Mesendoderm (in vitro differentiated cells): ENCODE measurements around the gene AIFM3.
"Not testable (repeated sequence)": the region's sequence is repeated elsewhere in the genome, so short reads cannot be mapped to it uniquely, and the experiment has no call there.

ENCODE experiments used
- DNase-seq: peaks from one replicate; pipeline ENCODE4 v3.0.0; 2013
- H2AK5ac ChIP-seq: 2 replicates; pipeline ENCODE4 v1.6.1; 2013; ENCODE audit warnings: low read length, inconsistent platforms
- H2BK120ac ChIP-seq: 2 replicates; pipeline ENCODE4 v1.6.1; 2013; ENCODE audit warnings: low read depth, mild to moderate bottlenecking, low read length, moderate library complexity, mixed read lengths
- H2BK15ac ChIP-seq: replicated peaks from 2 replicates; pipeline ENCODE4 v1.6.1; 2013; ENCODE audit warnings: low read depth, mild to moderate bottlenecking, moderate library complexity
- H2BK5ac ChIP-seq: 2 replicates; pipeline ENCODE4 v1.6.1; 2013; ENCODE audit warnings: low read length, inconsistent platforms
- H3K18ac ChIP-seq: 2 replicates; pipeline ENCODE4 v1.6.1; 2013; ENCODE audit warnings: mild to moderate bottlenecking, low read length, mixed read lengths
- H3K23ac ChIP-seq: one replicate; pipeline ENCODE4 v1.6.1; 2013; ENCODE audit warnings: low read length
- H3K27ac ChIP-seq: 2 replicates; pipeline ENCODE4 v1.5.1; 2013; ENCODE audit warnings: low read depth, mild to moderate bottlenecking, inconsistent platforms, low read length, moderate library complexity
- H3K27me3 ChIP-seq: 2 replicates; pipeline ENCODE4 v1.6.1; 2013; ENCODE audit warnings: low read length, control low read depth, mild to moderate bottlenecking, inconsistent platforms; ENCODE audit not compliant: insufficient read depth, poor library complexity
- H3K36me3 ChIP-seq: 2 replicates; pipeline ENCODE4 v1.6.1; 2013; ENCODE audit warnings: low read length, inconsistent platforms; ENCODE audit not compliant: control insufficient read depth, insufficient read depth
- H3K4ac ChIP-seq: one replicate; pipeline ENCODE4 v1.6.1; 2013; ENCODE audit warnings: low read depth, mild to moderate bottlenecking, low read length, moderate library complexity
- H3K4me1 ChIP-seq: 2 replicates; pipeline ENCODE4 v1.6.1; 2013; ENCODE audit warnings: low read depth, low read length, inconsistent platforms; ENCODE audit not compliant: control insufficient read depth
- H3K4me2 ChIP-seq: 2 replicates; pipeline ENCODE4 v1.6.1; 2013; ENCODE audit warnings: low read length
- H3K4me3 ChIP-seq: 2 replicates; pipeline ENCODE4 v1.5.1; 2013; ENCODE audit warnings: mild to moderate bottlenecking, low read length
- H3K56ac ChIP-seq: one replicate; pipeline ENCODE4 v1.6.1; 2013; ENCODE audit warnings: low read length
- H3K79me1 ChIP-seq: 2 replicates; pipeline ENCODE4 v1.6.1; 2013; ENCODE audit warnings: low read length, inconsistent platforms
- H3K79me2 ChIP-seq: 2 replicates; pipeline ENCODE4 v1.6.1; 2013; ENCODE audit warnings: mild to moderate bottlenecking, low read length; ENCODE audit not compliant: control insufficient read depth, insufficient read depth
- H3K9ac ChIP-seq: 2 replicates; pipeline ENCODE4 v1.6.1; 2013; ENCODE audit warnings: low read length, inconsistent platforms
- H4K5ac ChIP-seq: one replicate; pipeline ENCODE4 v1.6.1; 2013; ENCODE audit warnings: low read length
- H4K8ac ChIP-seq: one replicate; pipeline ENCODE4 v1.6.1; 2013; ENCODE audit warnings: low read depth, mild to moderate bottlenecking, control low read depth, low read length, moderate library complexity
- WGBS: extraction: QIAGEN DNeasy Blood & Tissue Kit; methylation state at CpG from one replicate; pipeline ENCODE4 v1.1.7; 2013; ENCODE audit warnings: low lambda C conversion rate, missing lambda C conversion rate; ENCODE audit not compliant: insufficient coverage; ENCODE audit errors: extremely low coverage; 5-methylcytosine and 5-hydroxymethylcytosine counted together

The AIFM3 gene

GRCh38 chr22:20939457-20940185 lies 27.4 kb upstream of the AIFM3 start:
- H2BK120ac ChIP-seq, H3K4me1 ChIP-seq, H3K23ac ChIP-seq, H3K27me3 ChIP-seq, H2AK5ac ChIP-seq, H3K36me3 ChIP-seq, H4K5ac ChIP-seq, H3K18ac ChIP-seq, H3K56ac ChIP-seq, H4K8ac ChIP-seq, H2BK15ac ChIP-seq, DNase-seq, H2BK5ac ChIP-seq, H3K9ac ChIP-seq, H3K4me2 ChIP-seq, H3K4me3 ChIP-seq, H3K4ac ChIP-seq, H3K79me1 ChIP-seq, H3K27ac ChIP-seq: not testable (repeated sequence)
- peaks cover 87% of the 10 kb centered on the region for H3K79me2 ChIP-seq
- no CpG with 5 or more reads among the region's 14 CpGs for WGBS

GRCh38 chr22:20940186-20940651 lies 26.8 kb upstream of the AIFM3 start:
- no CpG with 5 or more reads among the region's 3 CpGs for WGBS
- Histone ChIP-seq H3K18ac (no peak overlapping the region), H3K27me3 (no peaks in the 10 kb centered on the region), H3K9ac (no peak overlapping the region), H3K79me1 (peaks cover 9% of the 10 kb centered on the region), H4K8ac (no peak overlapping the region), H3K4me3 (no peak overlapping the region), H2BK5ac (no peak overlapping the region), H2BK15ac (no peak overlapping the region), H3K4me2 (no peak overlapping the region), H3K56ac (no peak overlapping the region), H2AK5ac (no peak overlapping the region), H3K4ac (no peak overlapping the region), H3K4me1 (peaks cover 2% of the 10 kb centered on the region), H3K36me3 (peaks cover 4% of the 10 kb centered on the region), H3K27ac (no peak overlapping the region), H3K23ac (no peak overlapping the region), H4K5ac (no peak overlapping the region), H2BK120ac (no peak overlapping the region), H3K79me2 (peaks cover 86% of the 10 kb centered on the region)
- DNase-seq, result no peak

GRCh38 chr22:20940904-20941385 lies 26.1 kb upstream of the AIFM3 start:
- H3K18ac ChIP-seq, result no peak overlapping the region
- peaks cover 4% of the 10 kb centered on the region for H3K36me3 ChIP-seq
- no peak overlapping the region for H2BK120ac ChIP-seq
- H3K27me3 ChIP-seq, result no peaks in the 10 kb centered on the region
- H3K9ac ChIP-seq, result no peak overlapping the region
- H2BK15ac ChIP-seq, result no peak overlapping the region
- H3K79me1 ChIP-seq, result peaks cover 10% of the 10 kb centered on the region
- H3K27ac ChIP-seq, result no peak overlapping the region
- DNase-seq, result no peak
- no peak overlapping the region for H3K4ac ChIP-seq
- peaks cover 86% of the 10 kb centered on the region for H3K79me2 ChIP-seq
- H3K4me1 ChIP-seq, result peaks cover 2% of the 10 kb centered on the region
- H3K4me2 ChIP-seq, result no peak overlapping the region
- no peak overlapping the region for H3K4me3 ChIP-seq
- H2AK5ac ChIP-seq, result no peak overlapping the region
- H4K5ac ChIP-seq, result no peak overlapping the region
- H2BK5ac ChIP-seq, result no peak overlapping the region
- H4K8ac ChIP-seq, result no peak overlapping the region
- no peak overlapping the region for H3K23ac ChIP-seq
- WGBS, result no CpG with 5 or more reads among the region's 4 CpGs
- no peak overlapping the region for H3K56ac ChIP-seq

GRCh38 chr22:20942203-20942902 lies 24.7 kb upstream of the AIFM3 start:
- H3K23ac ChIP-seq, H3K4me3 ChIP-seq, H3K4me2 ChIP-seq, H3K27ac ChIP-seq, H3K36me3 ChIP-seq, H2BK5ac ChIP-seq, H3K9ac ChIP-seq, H3K27me3 ChIP-seq, H2BK15ac ChIP-seq, H4K8ac ChIP-seq, H3K56ac ChIP-seq, H2AK5ac ChIP-seq, H2BK120ac ChIP-seq, DNase-seq, H3K4ac ChIP-seq, H4K5ac ChIP-seq, H3K18ac ChIP-seq, H3K4me1 ChIP-seq: not testable (repeated sequence)
- no CpG with 5 or more reads among the region's 7 CpGs for WGBS
- H3K79me2 ChIP-seq, result peaks cover 88% of the 10 kb centered on the region
- peaks cover 12% of the 10 kb centered on the region for H3K79me1 ChIP-seq

- no peak for DNase-seq
- Histone ChIP-seq H3K79me2 (peaks cover 88% of the 10 kb centered on the region), H3K9ac (no peak overlapping the region), H4K5ac (no peak overlapping the region), H4K8ac (no peak overlapping the region), H2BK5ac (no peak overlapping the region), H3K27ac (no peak overlapping the region), H3K56ac (no peak overlapping the region), H3K4me3 (no peak overlapping the region), H3K23ac (no peak overlapping the region), H2AK5ac (no peak overlapping the region), H3K27me3 (no peaks in the 10 kb centered on the region), H3K4me1 (no peaks in the 10 kb centered on the region), H3K79me1 (peaks cover 14% of the 10 kb centered on the region), H3K18ac (no peak overlapping the region), H3K36me3 (no peaks in the 10 kb centered on the region), H2BK120ac (no peak overlapping the region), H3K4ac (no peak overlapping the region), H2BK15ac (no peak overlapping the region), H3K4me2 (no peak overlapping the region)
- WGBS, result no CpG with 5 or more reads among the region's 8 CpGs
Observed at GRCh38 chr22:20943104-20943933, 23.7 kb upstream of the AIFM3 start.
